Stimulated activated CD4-positive, alpha-beta T cell treated with anti-CD3 and anti-CD28 coated beads, Interleukin-4, amount 100 ng/mL, for 24 hours (primary cell): Measurements from ENCODE around the gene SNRPA1.

Experiments
- DNase-seq: peaks from one replicate; pipeline ENCODE4 v3.0.0-alpha.2; 2020

SNRPA1 gene

GRCh38 chr15:101255615-101256241 lies 39.3 kb downstream of the SNRPA1 start:
- no peak for DNase-seq

- DNase-seq = no peak
Measured at GRCh38 chr15:101255051-101255395, 40.0 kb downstream of the SNRPA1 start.

GRCh38 chr15:101254157-101255050 lies 40.6 kb downstream of the SNRPA1 start:
- no peak for DNase-seq

GRCh38 chr15:101252836-101253235 lies 42.2 kb downstream of the SNRPA1 start:
- DNase-seq = no peak

- peak; percentile 86 for DNase-seq
Measured at GRCh38 chr15:101251830-101252820, 42.9 kb downstream of the SNRPA1 start, which contains the start of gene CHSY1. CHSY1 (minus strand) TSS chr15:101252048; CDS start chr15:101251456, 592 bp downstream.

GRCh38 chr15:101250873-101251829 lies 43.9 kb downstream of the SNRPA1 start:
- DNase-seq = no peak

- no peak for DNase-seq
Measured at GRCh38 chr15:101250341-101250831, 44.7 kb downstream of the SNRPA1 start.

GRCh38 chr15:101248274-101248673 lies 46.8 kb downstream of the SNRPA1 start:
- no peak for DNase-seq

- no peak for DNase-seq
Measured at GRCh38 chr15:101246824-101247745, 48.0 kb downstream of the SNRPA1 start.

GRCh38 chr15:101246391-101246790 lies 48.7 kb downstream of the SNRPA1 start:
- no peak for DNase-seq

GRCh38 chr15:101244889-101245668 lies 50.0 kb downstream of the SNRPA1 start:
- DNase-seq = no peak

GRCh38 chr15:101244036-101244781 lies 50.8 kb downstream of the SNRPA1 start:
- no peak for DNase-seq

- DNase-seq = no peak
Measured at GRCh38 chr15:101243420-101243819, 51.6 kb downstream of the SNRPA1 start.

- no peak for DNase-seq
Measured at GRCh38 chr15:101242999-101243336, 52.1 kb downstream of the SNRPA1 start.

- peak; percentile 55 for DNase-seq
Measured at GRCh38 chr15:101242160-101242998, 52.7 kb downstream of the SNRPA1 start.

GRCh38 chr15:101240358-101240757 lies 54.7 kb downstream of the SNRPA1 start:
- DNase-seq = no peak

- no peak for DNase-seq
Measured at GRCh38 chr15:101239724-101240136, 55.3 kb downstream of the SNRPA1 start.

- DNase-seq = no peak
Measured at GRCh38 chr15:101237251-101237650, 57.8 kb downstream of the SNRPA1 start.
